Mesothelial cell of epicardium (in vitro differentiated cells): ENCODE data around the gene FNDC5. TPM values are rescaled to one million over a fixed set of nuclear protein-coding genes. Genes with fewer than 3 reads are reported as not detected.

ENCODE experiments used
- DNase-seq, 2 experiments: peaks; one replicate each; pipeline ENCODE4 v3.0.0; 2021; ENCODE audit warnings: low spot score in 2 of 2; ENCODE audit not compliant: unreplicated experiment in 2 of 2
- H3K27ac Mint-ChIP-seq: 2 replicates; pipeline ENCODE4 v1.8.0; 2021; ENCODE audit warnings: mixed read lengths
- H3K27me3 Mint-ChIP-seq: 2 replicates; pipeline ENCODE4 v1.8.0; 2021; ENCODE audit warnings: low read depth, mixed read lengths
- H3K36me3 Mint-ChIP-seq: 2 replicates; pipeline ENCODE4 v1.8.0; 2021; ENCODE audit warnings: mixed read lengths
- H3K4me1 Mint-ChIP-seq: 2 replicates; pipeline ENCODE4 v1.8.0; 2021; ENCODE audit warnings: mixed read lengths
- H3K4me3 Mint-ChIP-seq: 2 replicates; pipeline ENCODE4 v1.8.0; 2021; ENCODE audit warnings: mild to moderate bottlenecking, moderate library complexity, mixed read lengths
- H3K9me3 Mint-ChIP-seq: 2 replicates; pipeline ENCODE4 v1.8.0; 2021; ENCODE audit warnings: mixed read lengths
- CTCF ChIP-seq: fragments of 200-600 bp; sonication (generic); IDR thresholded peaks from one replicate; pipeline ENCODE4 v1.5.0; 2021; ENCODE audit warnings: antibody characterized with exemption; ENCODE audit not compliant: unreplicated experiment
- total RNA-seq: library from RNA; stranded (reverse); gene quantifications from 3 replicates; pipeline ENCODE4 v1.2.1, GENCODE V29; 2021

The FNDC5 gene
- total RNA-seq, 1 donor from 2014 or later: 164 TPM

- H3K36me3 Mint-ChIP-seq: no peaks in the 10 kb centered on the region
- peaks cover 42% of the 10 kb centered on the region for H3K27me3 Mint-ChIP-seq
- no peak for DNase-seq
- H3K27ac Mint-ChIP-seq: no peak overlapping the region
- peaks cover 23% of the 10 kb centered on the region for H3K4me1 Mint-ChIP-seq
- no peak overlapping the region for H3K4me3 Mint-ChIP-seq
- no peak for TF ChIP-seq CTCF
- no peaks in the 10 kb centered on the region for H3K9me3 Mint-ChIP-seq
Observed at GRCh38 chr1:32887623-32888022, 16.9 kb upstream of the FNDC5 start.

DNA sequence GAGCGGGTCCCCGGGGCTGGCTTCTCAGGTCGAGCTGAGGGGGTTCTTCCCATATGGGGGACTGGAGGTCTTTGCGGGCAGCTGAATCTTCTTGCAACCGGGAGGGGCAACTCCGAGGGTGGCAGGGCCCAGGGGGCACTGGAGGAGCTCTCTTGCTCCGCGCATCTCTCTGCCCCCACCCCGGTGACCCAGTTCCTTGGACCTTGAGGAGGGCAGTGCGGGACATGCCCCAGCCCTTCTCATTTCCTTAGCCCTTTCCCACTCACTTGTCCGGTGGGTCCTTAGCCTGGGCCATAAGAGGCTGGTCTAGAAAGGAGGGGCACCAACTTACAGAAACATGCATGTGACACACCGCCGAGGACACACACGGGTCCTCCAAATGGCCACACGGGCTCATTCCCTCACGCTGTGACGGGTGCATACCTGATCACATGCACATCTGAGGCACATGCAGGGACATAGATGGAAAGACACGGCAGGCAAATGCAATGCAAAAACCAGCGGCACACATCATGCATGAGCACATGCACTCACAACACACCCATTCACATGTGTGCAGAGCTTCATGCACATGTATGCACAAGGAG is 16.2 kb upstream of the FNDC5 start:
- peaks cover 41% of the 10 kb centered on the region for H3K27me3 Mint-ChIP-seq
- no peaks in the 10 kb centered on the region for H3K36me3 Mint-ChIP-seq
- DNase-seq: no peak
- no peaks in the 10 kb centered on the region for H3K9me3 Mint-ChIP-seq
- no peak for TF ChIP-seq CTCF
- peaks cover 16% of the 10 kb centered on the region for H3K4me1 Mint-ChIP-seq
- no peak overlapping the region for H3K4me3 Mint-ChIP-seq
- H3K27ac Mint-ChIP-seq: no peak overlapping the region

DNA sequence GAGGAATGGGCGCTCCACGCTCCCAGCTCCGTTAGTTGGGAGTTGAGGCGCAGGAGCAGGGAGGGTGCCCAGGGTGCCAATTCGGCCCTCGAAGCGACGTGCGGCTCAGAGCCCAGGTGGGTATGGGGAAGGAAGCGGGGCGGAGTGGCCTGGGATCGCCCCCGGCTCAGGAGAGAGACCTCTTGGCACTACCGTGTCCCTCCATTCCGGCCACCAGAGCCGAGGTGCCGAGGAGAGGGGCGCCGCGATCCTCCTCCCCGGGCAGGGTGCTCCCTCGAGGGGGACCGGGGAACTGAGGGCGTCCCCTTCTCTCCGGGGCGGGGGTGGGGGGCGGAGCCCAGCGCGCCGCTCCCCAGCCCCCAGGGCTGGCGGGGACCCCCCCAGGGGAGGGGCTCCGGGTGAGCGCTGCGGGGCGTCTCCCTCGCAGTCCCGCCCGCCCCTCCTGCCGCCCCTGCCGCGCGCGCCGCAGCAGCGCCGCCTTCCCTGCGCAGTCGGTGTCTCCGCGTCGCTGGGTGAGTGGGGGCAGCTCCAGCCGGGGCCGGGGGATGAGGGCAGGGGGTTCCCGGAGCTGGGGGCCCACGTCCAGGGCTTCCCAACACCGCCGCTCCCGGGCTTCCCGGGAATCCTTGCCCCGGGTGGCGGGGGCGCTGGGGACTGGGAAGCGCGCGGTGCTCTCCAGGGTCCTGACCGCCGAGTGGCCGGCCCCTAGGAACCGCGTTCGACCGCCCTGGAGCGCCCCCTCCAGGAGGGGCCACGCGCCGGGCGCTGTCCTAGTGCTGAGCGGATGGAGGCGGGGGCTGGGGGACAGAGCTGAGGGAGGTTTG is 15.5 kb upstream of the FNDC5 start, which contains the start of gene HPCA:
Gene HPCA (plus strand): TSS at position 488 of the 824 bp plus-strand sequence. CDS start 2,408 bp downstream, outside the sequence.
- peak; percentile 71 for TF ChIP-seq CTCF
- Mint-ChIP-seq H3K4me1 (peaks cover 12% of the 10 kb centered on the region), H3K9me3 (no peaks in the 10 kb centered on the region), H3K27me3 (peaks cover 40% of the 10 kb centered on the region), H3K4me3 (peak within 1 kb of the TSS; percentile 60), H3K27ac (no peak within 1 kb of the TSS), H3K36me3 (no peaks in the 10 kb centered on the region)
- peak; percentile 80 to 90 for DNase-seq

- Mint-ChIP-seq H3K4me3 (peak overlapping the region; percentile 60), H3K4me1 (peaks cover 11% of the 10 kb centered on the region), H3K27me3 (peaks cover 40% of the 10 kb centered on the region), H3K9me3 (no peaks in the 10 kb centered on the region), H3K36me3 (no peaks in the 10 kb centered on the region), H3K27ac (no peak overlapping the region)
- no peak for TF ChIP-seq CTCF
- DNase-seq: no peak
Observed at GRCh38 chr1:32885676-32886003, 14.9 kb upstream of the FNDC5 start.

DNA sequence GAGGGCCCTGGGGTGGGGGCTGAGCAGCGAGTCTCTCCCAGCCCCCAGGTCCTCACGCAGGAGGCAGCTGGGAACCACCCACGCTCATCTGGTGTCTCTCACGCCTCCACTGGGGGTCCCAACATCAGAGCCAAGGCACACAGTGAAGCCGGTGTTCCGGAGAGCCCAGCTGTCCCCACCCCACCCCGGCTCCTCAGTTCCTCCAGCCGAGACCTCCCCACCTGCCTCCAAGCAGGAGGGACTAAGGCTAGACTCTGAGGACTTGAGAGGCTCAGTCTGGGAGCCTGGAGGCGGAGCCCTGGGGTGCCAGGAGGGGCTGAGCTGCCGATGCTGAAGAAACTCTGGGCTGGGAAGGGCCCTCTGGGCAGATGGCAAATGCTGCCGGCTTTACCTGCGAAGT is 14.0 kb upstream of the FNDC5 start:
- Mint-ChIP-seq H3K27ac (no peak overlapping the region), H3K36me3 (no peaks in the 10 kb centered on the region), H3K4me3 (no peak overlapping the region), H3K27me3 (peaks cover 40% of the 10 kb centered on the region), H3K4me1 (peaks cover 9% of the 10 kb centered on the region), H3K9me3 (no peaks in the 10 kb centered on the region)
- TF ChIP-seq CTCF: no peak
- no peak for DNase-seq
